Measurements from ENCODE around the gene PRIM2. TPM values are rescaled to one million over a fixed set of nuclear protein-coding genes. Genes with fewer than 3 reads are reported as not detected.
A peak's percentile ranks its signal among the peaks of the same experiment; 100 is the strongest.
"Not testable (repeated sequence)": the region's sequence is repeated elsewhere in the genome, so short reads cannot be mapped to it uniquely, and the experiment has no call there.

Gene PRIM2
- total and polyA plus RNA-seq, 2 of the 4 experiments (the other 2 are of a cell fraction) = 11.8 to 37.5 TPM

- H3K79me1 ChIP-seq (ENCODE audit: low read depth in 1 of 2, low read length in 2 of 2); H2BK120ac ChIP-seq (ENCODE audit: low read depth, low read length); H2BK15ac ChIP-seq (ENCODE audit: low read depth, low read length); POLR2A ChIA-PET (ENCODE audit: unreplicated experiment); H2AFZ ChIP-seq (replicated peaks; ENCODE audit: low read length, poor library complexity); dilution Hi-C loops (cut with HindIII; ENCODE audit: low sequenced_read_pairs, unreplicated experiment); H3K14ac ChIP-seq (replicated peaks; ENCODE audit: low read depth, low read length); H2AK9ac ChIP-seq (replicated peaks; ENCODE audit: low read depth, low read length, poor library complexity); H3K56ac ChIP-seq (ENCODE audit: extremely low read depth, insufficient read depth, low read length); H3K4ac ChIP-seq (ENCODE audit: low read depth, low read length); CTCF ChIA-PET; H4K5ac ChIP-seq (ENCODE audit: low read depth, low read length); H4K20me1 ChIP-seq (ENCODE audit: insufficient read depth, low read length); H3K23ac ChIP-seq (ENCODE audit: low read depth, low read length); in situ Hi-C loops (cut with MboI; ENCODE audit: low sequenced_read_pairs); H4K91ac ChIP-seq (ENCODE audit: insufficient read depth, low read depth, low read length); H3K4me2 ChIP-seq (ENCODE audit: low read depth, low read length); H3K9me3 ChIP-seq (ENCODE audit: control insufficient read depth, insufficient read depth, low read length); BruUV-seq (replicated peaks); H3K9ac ChIP-seq (ENCODE audit: low read depth, low read length); H2AK5ac ChIP-seq (ENCODE audit: low read depth, low read length); H3K18ac ChIP-seq (ENCODE audit: low read depth, low read length); H2BK5ac ChIP-seq (ENCODE audit: low read depth, low read length, poor library complexity, severe bottlenecking); H3K36me3 ChIP-seq (ENCODE audit: control insufficient read depth, insufficient read depth, low read length); H3K27me3 ChIP-seq (ENCODE audit: control insufficient read depth, insufficient read depth, low read length); H3K4me1 ChIP-seq (ENCODE audit: control insufficient read depth, insufficient read depth, low read length); H3K4me3 ChIP-seq (ENCODE audit: insufficient read depth, low read depth, low read length); intact Hi-C loops (cut with micrococcal nuclease); H3K9me1 ChIP-seq (ENCODE audit: insufficient read depth, low read length): not testable (repeated sequence)
- TF ChIP-seq SMC3 (IDR thresholded peaks at IDR 0.05; ENCODE audit: low read depth, low read length) (peak; percentile 26; the same call in 1 of the 2 replicates), RAD21 (IDR thresholded peaks at IDR 0.05; ENCODE audit: low read length) (0 out of 2 replicates have a peak, but pooled peaks have one; percentile 10)
- peak overlapping the region; percentile 49; the same call in 1 of the 2 replicates for H3K27ac ChIP-seq (ENCODE audit: insufficient read depth, low read length)
- 0 out of 2 replicates have a peak overlapping the region, but pooled peaks have one; percentile 24 for H2BK20ac ChIP-seq (ENCODE audit: low read depth, low read length)
- peak; percentile 65 for ATAC-seq (ENCODE audit: low read depth)
- DNase-seq = peak; percentile 19
- H4K8ac ChIP-seq (ENCODE audit: low read depth in 2 of 2, low read length in 2 of 2) = 0 out of 4 replicates have a peak overlapping the region, but pooled peaks of 1 of the 2 experiments have one; percentile 42
- WGBS, 2 experiments (ENCODE audit: extremely low coverage in 2 of 2, insufficient read length in 1 of 2) = 86% methylated on average over 2 of the region's 6 CpGs; no CpG with 5 or more reads in 1 of the 2 experiments
Measured at GRCh38 chr6:57671937-57672627, 354.7 kb downstream of the PRIM2 start.

All from IMR-90 (cell line).